ENCODE data around the gene ZNF761.
"Not testable (repeated sequence)": the region's sequence is repeated elsewhere in the genome, so short reads cannot be mapped to it uniquely, and the experiment has no call there.

GRCh38 chr19:53460131-53460721 is 28.4 kb downstream of the ZNF761 start:
- not testable (repeated sequence) for TF ChIP-seq POLR2A (IDR thresholded peaks at IDR 0.05; ENCODE audit: low read depth, low read length); CTCF (IDR thresholded peaks at IDR 0.05; ENCODE audit: extremely low read depth in 1 of 2, insufficient read depth in 1 of 2, low read depth in 1 of 2, low read length in 2 of 2); JUN (IDR thresholded peaks at IDR 0.05; ENCODE audit: borderline replicate concordance, insufficient read depth, insufficient read length, low read depth); MAX (IDR thresholded peaks at IDR 0.05; ENCODE audit: insufficient read depth, insufficient read length); POLR2AphosphoS5 (IDR thresholded peaks at IDR 0.05; ENCODE audit: insufficient read depth, low read depth, low read length); EZH2 (IDR thresholded peaks at IDR 0.05; ENCODE audit: borderline replicate concordance, low read depth, low read length, severe bottlenecking); MYC (IDR thresholded peaks at IDR 0.05; ENCODE audit: low read depth, low read length); FOS (IDR thresholded peaks at IDR 0.05; ENCODE audit: borderline replicate concordance, insufficient read depth, low read length); GATA2 (IDR thresholded peaks at IDR 0.05; ENCODE audit: insufficient read depth, insufficient read length, low read depth, low read length)
